ENCODE data around the gene KLHL24.

DNA sequence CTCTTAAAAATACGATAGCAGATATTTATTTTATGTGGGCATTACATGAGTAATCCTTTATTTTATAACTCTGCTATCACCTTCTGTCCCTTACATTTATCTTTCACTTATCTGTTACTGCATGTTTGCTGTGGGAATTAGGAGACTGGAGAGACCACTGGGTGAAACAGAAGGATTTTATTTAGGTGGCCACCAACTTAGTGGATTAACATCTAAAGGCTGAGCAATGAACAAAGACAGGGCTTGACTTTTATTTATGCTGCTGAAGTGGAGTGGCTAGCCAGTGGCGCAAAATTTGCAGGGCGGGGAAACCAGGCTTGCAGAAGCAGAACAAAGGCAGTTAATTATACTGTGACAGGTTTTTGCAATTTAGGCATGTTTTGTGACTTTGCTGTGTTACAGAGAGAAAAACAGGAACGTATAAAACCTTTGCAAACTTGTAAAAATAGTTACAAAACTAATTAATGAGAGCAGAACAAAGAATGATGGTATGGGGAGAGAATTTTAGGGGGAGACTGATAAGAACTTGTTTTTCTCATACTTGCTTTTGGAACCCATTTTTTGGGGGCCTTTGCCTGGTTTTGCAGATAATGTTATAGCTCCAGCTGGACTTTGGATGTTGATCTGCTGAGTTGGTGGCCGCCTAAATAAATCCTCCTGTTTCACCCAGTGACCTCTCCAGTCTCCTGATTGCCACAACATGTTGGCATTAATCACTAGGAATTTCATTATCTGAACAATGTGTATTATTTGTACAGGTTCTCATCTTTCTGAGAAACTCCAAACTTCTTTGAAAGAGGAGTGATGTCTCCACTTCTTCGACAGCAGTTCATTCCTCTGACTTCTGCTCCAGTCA, 18.0 kb downstream of the KLHL24 start:
- TF ChIP-seq POLR2A (IDR thresholded peaks at IDR 0.05), result no peak
- TF ChIP-seq, protein P1, sequence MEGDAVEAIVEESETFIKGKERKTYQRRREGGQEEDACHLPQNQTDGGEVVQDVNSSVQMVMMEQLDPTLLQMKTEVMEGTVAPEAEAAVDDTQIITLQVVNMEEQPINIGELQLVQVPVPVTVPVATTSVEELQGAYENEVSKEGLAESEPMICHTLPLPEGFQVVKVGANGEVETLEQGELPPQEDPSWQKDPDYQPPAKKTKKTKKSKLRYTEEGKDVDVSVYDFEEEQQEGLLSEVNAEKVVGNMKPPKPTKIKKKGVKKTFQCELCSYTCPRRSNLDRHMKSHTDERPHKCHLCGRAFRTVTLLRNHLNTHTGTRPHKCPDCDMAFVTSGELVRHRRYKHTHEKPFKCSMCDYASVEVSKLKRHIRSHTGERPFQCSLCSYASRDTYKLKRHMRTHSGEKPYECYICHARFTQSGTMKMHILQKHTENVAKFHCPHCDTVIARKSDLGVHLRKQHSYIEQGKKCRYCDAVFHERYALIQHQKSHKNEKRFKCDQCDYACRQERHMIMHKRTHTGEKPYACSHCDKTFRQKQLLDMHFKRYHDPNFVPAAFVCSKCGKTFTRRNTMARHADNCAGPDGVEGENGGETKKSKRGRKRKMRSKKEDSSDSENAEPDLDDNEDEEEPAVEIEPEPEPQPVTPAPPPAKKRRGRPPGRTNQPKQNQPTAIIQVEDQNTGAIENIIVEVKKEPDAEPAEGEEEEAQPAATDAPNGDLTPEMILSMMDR (IDR thresholded peaks at IDR 0.05), result no peak

Data from sigmoid colon (tissue), 3 donors.